GM23338 (cell line): ENCODE results near the gene RXFP1. TPM values are rescaled to one million over a fixed set of nuclear protein-coding genes. Genes with fewer than 3 reads are reported as not detected.

Experiments
- ATAC-seq: fragments of 200-7000 bp; cut with Tn5 transposase; 3 replicates; pipeline ENCODE4 v1.9.1; 2020
- DNase-seq: peaks from one replicate; pipeline ENCODE4 v3.0.0-alpha.2; 2015; ENCODE audit warnings: low spot score
- H2AFZ ChIP-seq: fragments of 200-600 bp; sonication (generic); 2 replicates; pipeline ENCODE4 v1.8.0; 2016; ENCODE audit warnings: antibody characterized with exemption, mild to moderate bottlenecking, moderate library complexity
- H3F3A ChIP-seq: fragments of 200-600 bp; sonication (generic); replicated peaks from 2 replicates; pipeline ENCODE4 v1.8.0; 2017; ENCODE audit warnings: antibody characterized with exemption, mixed run types, low read depth
- H3K27ac ChIP-seq: fragments of 200-600 bp; sonication (generic); 2 replicates; pipeline ENCODE4 v1.6.1; 2016; ENCODE audit warnings: low read depth
- H3K27me3 ChIP-seq: fragments of 200-600 bp; sonication (generic); 2 replicates; pipeline ENCODE4 v1.8.0; 2016; ENCODE audit warnings: mild to moderate bottlenecking, mixed run types, moderate library complexity; ENCODE audit not compliant: insufficient read depth
- H3K36me3 ChIP-seq: fragments of 200-600 bp; sonication (generic); 2 replicates; pipeline ENCODE4 v1.8.0; 2016; ENCODE audit warnings: mild to moderate bottlenecking; ENCODE audit not compliant: insufficient read depth
- H3K4me1 ChIP-seq: fragments of 200-600 bp; sonication (generic); 2 replicates; pipeline ENCODE4 v1.8.0; 2016; ENCODE audit warnings: mild to moderate bottlenecking, moderate library complexity; ENCODE audit not compliant: insufficient read depth
- H3K4me2 ChIP-seq: fragments of 200-600 bp; sonication (generic); 2 replicates; pipeline ENCODE4 v1.7.1; 2017; ENCODE audit warnings: mixed run types
- H3K4me3 ChIP-seq: fragments of 200-600 bp; sonication (generic); 2 replicates; pipeline ENCODE4 v1.6.1; 2016; ENCODE audit warnings: mixed run types
- H3K79me2 ChIP-seq: fragments of 200-600 bp; sonication (generic); replicated peaks from 2 replicates; pipeline ENCODE4 v1.8.0; 2017; ENCODE audit warnings: mild to moderate bottlenecking; ENCODE audit not compliant: insufficient read depth
- H3K9me2 ChIP-seq: fragments of 200-600 bp; sonication (generic); 2 replicates; pipeline ENCODE4 v1.8.0; 2017; ENCODE audit not compliant: insufficient read depth
- H4K20me1 ChIP-seq: fragments of 200-600 bp; sonication (generic); replicated peaks from 2 replicates; pipeline ENCODE4 v1.8.0; 2017; ENCODE audit warnings: mild to moderate bottlenecking; ENCODE audit not compliant: insufficient read depth
- H3K27ac Mint-ChIP-seq: 2 replicates; pipeline ENCODE4 v1.8.0; 2020; ENCODE audit warnings: inconsistent platforms, mild to moderate bottlenecking, moderate library complexity, mixed read lengths
- H3K27me3 Mint-ChIP-seq: 3 replicates; pipeline ENCODE4 v1.8.0; 2022; ENCODE audit warnings: low read depth, mild to moderate bottlenecking, moderate library complexity, mixed read lengths, inconsistent platforms; ENCODE audit not compliant: insufficient read depth, poor library complexity
- H3K36me3 Mint-ChIP-seq: 3 replicates; pipeline ENCODE4 v1.8.0; 2021; ENCODE audit warnings: low read depth, mild to moderate bottlenecking, inconsistent platforms, moderate library complexity, mixed read lengths
- H3K4me1 Mint-ChIP-seq: 3 replicates; pipeline ENCODE4 v1.8.0; 2020; ENCODE audit warnings: mild to moderate bottlenecking, inconsistent platforms, mixed read lengths
- H3K4me3 Mint-ChIP-seq: 3 replicates; pipeline ENCODE4 v1.8.0; 2021; ENCODE audit warnings: moderate library complexity, mild to moderate bottlenecking, inconsistent platforms, mixed read lengths
- H3K9me3 Mint-ChIP-seq: 3 replicates; pipeline ENCODE4 v1.8.0; 2020; ENCODE audit warnings: moderate library complexity, mild to moderate bottlenecking, inconsistent platforms, mixed read lengths
- CREB1 ChIP-seq: fragments of 250-450 bp; sonication (Bioruptor Pico); IDR thresholded peaks from 2 replicates; pipeline ENCODE4 v1.5.0; 2020; ENCODE audit warnings: low read depth, mild to moderate bottlenecking, moderate library complexity
- CTCF ChIP-seq, 2 experiments: fragments of 200-600 bp in 1 of 2; sonication (generic) in 1 of 2; conservative IDR thresholded peaks; 2 replicates each; pipeline versions ENCODE4 v1.5.1 to v1.6.1; 2016 to 2017; ENCODE audit warnings: antibody characterized with exemption in 2 of 2, low read depth in 2 of 2, mild to moderate bottlenecking in 2 of 2, moderate library complexity in 1 of 2
- ETS1 ChIP-seq: IDR thresholded peaks from 2 replicates; pipeline ENCODE4 v1.6.1; 2016; ENCODE audit warnings: antibody characterized with exemption
- EZH2 ChIP-seq: fragments of 200-600 bp; sonication (generic); IDR thresholded peaks from one replicate; pipeline ENCODE4 v1.8.0; 2017; ENCODE audit warnings: antibody characterized with exemption, mild to moderate bottlenecking, low read depth; ENCODE audit not compliant: unreplicated experiment
- EZH2phosphoT487 ChIP-seq: fragments of 200-600 bp; sonication (generic); IDR thresholded peaks from one replicate; pipeline ENCODE4 v1.8.1; 2018; ENCODE audit warnings: antibody characterized with exemption; ENCODE audit not compliant: unreplicated experiment
- JUNB ChIP-seq: IDR thresholded peaks from one replicate; pipeline ENCODE4 v1.6.1; 2016; ENCODE audit warnings: antibody characterized with exemption; ENCODE audit not compliant: unreplicated experiment
- NANOG ChIP-seq: IDR thresholded peaks from 2 replicates; pipeline ENCODE4 v1.6.1; 2016; ENCODE audit warnings: antibody characterized with exemption, borderline replicate concordance
- POLR2AphosphoS5 ChIP-seq: IDR thresholded peaks from 2 replicates; pipeline ENCODE4 v1.6.1; 2016; ENCODE audit warnings: antibody characterized with exemption, low read depth
- REST ChIP-seq: IDR thresholded peaks from one replicate; pipeline ENCODE4 v1.6.1; 2018; ENCODE audit warnings: antibody characterized with exemption; ENCODE audit not compliant: unreplicated experiment
- STAT1 ChIP-seq: IDR thresholded peaks from one replicate; pipeline ENCODE4 v1.6.1; 2016; ENCODE audit warnings: antibody characterized with exemption; ENCODE audit not compliant: unreplicated experiment
- ZNF114 ChIP-seq: fragments of 250-450 bp; sonication (Bioruptor Pico); IDR thresholded peaks from 2 replicates; pipeline ENCODE4 v1.5.0; 2020; ENCODE audit warnings: mild to moderate bottlenecking, moderate library complexity
- ZNF331 ChIP-seq: fragments of 250-450 bp; sonication (Bioruptor Pico); IDR thresholded peaks from 2 replicates; pipeline ENCODE4 v1.5.0; 2020; ENCODE audit warnings: low read depth, mild to moderate bottlenecking, moderate library complexity
- polyA plus RNA-seq: library from polyadenylated mRNA; unstranded; fragments of >200 nt; fragmentation: Nextera tagmentation; extraction: Ambion mirVana; gene quantifications from 2 replicates; pipeline ENCODE4 v1.2.1, GENCODE V29; 2016
- total RNA-seq: library from RNA; depleted of rRNA; stranded (reverse); fragments of >200 nt; shearing (Covaris generic); gene quantifications from 2 replicates; pipeline ENCODE4 v1.2.3, GENCODE V29; 2014
- TF ChIP-seq, protein P1 (sequence below): fragments of 250-450 bp; sonication (Bioruptor Pico); IDR thresholded peaks from 2 replicates; pipeline ENCODE4 v1.5.0; 2020; ENCODE audit warnings: mild to moderate bottlenecking, moderate library complexity

RXFP1 gene
- total and polyA plus RNA-seq, 2 experiments from 2014 or later: 0.63 TPM; not detected in 1

GRCh38 chr4:158622251-158622650 is 100.6 kb downstream of the RXFP1 start:
- H3K79me2 ChIP-seq: no peaks in the 10 kb centered on the region
- no peaks in the 10 kb centered on the region for H3K27me3 Mint-ChIP-seq
- H3K4me2 ChIP-seq: no peak overlapping the region
- no peak overlapping the region for H3K4me3 Mint-ChIP-seq
- peaks cover 12% of the 10 kb centered on the region; the same call in 2 of the 3 replicates for H3K4me1 Mint-ChIP-seq
- no peaks in the 10 kb centered on the region for H3K9me2 ChIP-seq
- DNase-seq: no peak
- no peaks in the 10 kb centered on the region for H3K36me3 ChIP-seq
- H2AFZ ChIP-seq: no peak overlapping the region
- ATAC-seq: no peak
- no peaks in the 10 kb centered on the region for H3K4me1 ChIP-seq
- H3K9me3 Mint-ChIP-seq: no peaks in the 10 kb centered on the region
- no peak overlapping the region for H3K4me3 ChIP-seq
- H3F3A ChIP-seq: no peaks in the 10 kb centered on the region
- no peaks in the 10 kb centered on the region for H3K27me3 ChIP-seq
- H3K36me3 Mint-ChIP-seq: no peaks in the 10 kb centered on the region
- H4K20me1 ChIP-seq: no peaks in the 10 kb centered on the region
- H3K27ac Mint-ChIP-seq: no peak overlapping the region
- TF ChIP-seq EZH2phosphoT487: no peak
- no peak for TF ChIP-seq CREB1
- TF ChIP-seq NANOG: no peak
- no peak for TF ChIP-seq ZNF114
- TF ChIP-seq, protein P1, sequence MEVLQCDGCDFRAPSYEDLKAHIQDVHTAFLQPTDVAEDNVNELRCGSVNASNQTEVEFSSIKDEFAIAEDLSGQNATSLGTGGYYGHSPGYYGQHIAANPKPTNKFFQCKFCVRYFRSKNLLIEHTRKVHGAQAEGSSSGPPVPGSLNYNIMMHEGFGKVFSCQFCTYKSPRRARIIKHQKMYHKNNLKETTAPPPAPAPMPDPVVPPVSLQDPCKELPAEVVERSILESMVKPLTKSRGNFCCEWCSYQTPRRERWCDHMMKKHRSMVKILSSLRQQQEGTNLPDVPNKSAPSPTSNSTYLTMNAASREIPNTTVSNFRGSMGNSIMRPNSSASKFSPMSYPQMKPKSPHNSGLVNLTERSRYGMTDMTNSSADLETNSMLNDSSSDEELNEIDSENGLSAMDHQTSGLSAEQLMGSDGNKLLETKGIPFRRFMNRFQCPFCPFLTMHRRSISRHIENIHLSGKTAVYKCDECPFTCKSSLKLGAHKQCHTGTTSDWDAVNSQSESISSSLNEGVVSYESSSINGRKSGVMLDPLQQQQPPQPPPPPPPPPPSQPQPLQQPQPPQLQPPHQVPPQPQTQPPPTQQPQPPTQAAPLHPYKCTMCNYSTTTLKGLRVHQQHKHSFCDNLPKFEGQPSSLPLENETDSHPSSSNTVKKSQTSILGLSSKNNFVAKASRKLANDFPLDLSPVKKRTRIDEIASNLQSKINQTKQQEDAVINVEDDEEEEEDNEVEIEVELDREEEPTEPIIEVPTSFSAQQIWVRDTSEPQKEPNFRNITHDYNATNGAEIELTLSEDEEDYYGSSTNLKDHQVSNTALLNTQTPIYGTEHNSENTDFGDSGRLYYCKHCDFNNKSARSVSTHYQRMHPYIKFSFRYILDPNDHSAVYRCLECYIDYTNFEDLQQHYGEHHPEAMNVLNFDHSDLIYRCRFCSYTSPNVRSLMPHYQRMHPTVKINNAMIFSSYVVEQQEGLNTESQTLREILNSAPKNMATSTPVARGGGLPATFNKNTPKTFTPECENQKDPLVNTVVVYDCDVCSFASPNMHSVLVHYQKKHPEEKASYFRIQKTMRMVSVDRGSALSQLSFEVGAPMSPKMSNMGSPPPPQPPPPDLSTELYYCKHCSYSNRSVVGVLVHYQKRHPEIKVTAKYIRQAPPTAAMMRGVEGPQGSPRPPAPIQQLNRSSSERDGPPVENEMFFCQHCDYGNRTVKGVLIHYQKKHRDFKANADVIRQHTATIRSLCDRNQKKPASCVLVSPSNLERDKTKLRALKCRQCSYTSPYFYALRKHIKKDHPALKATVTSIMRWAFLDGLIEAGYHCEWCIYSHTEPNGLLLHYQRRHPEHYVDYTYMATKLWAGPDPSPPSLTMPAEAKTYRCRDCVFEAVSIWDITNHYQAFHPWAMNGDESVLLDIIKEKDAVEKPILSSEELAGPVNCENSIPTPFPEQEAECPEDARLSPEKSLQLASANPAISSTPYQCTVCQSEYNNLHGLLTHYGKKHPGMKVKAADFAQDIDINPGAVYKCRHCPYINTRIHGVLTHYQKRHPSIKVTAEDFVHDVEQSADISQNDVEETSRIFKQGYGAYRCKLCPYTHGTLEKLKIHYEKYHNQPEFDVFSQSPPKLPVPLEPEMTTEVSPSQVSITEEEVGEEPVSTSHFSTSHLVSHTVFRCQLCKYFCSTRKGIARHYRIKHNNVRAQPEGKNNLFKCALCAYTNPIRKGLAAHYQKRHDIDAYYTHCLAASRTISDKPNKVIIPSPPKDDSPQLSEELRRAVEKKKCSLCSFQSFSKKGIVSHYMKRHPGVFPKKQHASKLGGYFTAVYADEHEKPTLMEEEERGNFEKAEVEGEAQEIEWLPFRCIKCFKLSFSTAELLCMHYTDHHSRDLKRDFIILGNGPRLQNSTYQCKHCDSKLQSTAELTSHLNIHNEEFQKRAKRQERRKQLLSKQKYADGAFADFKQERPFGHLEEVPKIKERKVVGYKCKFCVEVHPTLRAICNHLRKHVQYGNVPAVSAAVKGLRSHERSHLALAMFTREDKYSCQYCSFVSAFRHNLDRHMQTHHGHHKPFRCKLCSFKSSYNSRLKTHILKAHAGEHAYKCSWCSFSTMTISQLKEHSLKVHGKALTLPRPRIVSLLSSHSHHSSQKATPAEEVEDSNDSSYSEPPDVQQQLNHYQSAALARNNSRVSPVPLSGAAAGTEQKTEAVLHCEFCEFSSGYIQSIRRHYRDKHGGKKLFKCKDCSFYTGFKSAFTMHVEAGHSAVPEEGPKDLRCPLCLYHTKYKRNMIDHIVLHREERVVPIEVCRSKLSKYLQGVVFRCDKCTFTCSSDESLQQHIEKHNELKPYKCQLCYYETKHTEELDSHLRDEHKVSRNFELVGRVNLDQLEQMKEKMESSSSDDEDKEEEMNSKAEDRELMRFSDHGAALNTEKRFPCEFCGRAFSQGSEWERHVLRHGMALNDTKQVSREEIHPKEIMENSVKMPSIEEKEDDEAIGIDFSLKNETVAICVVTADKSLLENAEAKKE (CRISPR knock-in tag): no peak
- TF ChIP-seq EZH2: no peak
- TF ChIP-seq STAT1: no peak
- no peak for TF ChIP-seq JUNB
- no peak for TF ChIP-seq ETS1
- TF ChIP-seq CTCF (conservative IDR thresholded peaks at IDR 0.05; ENCODE audit: low read depth in 2 of 2): no peak
- TF ChIP-seq POLR2AphosphoS5: no peak
- TF ChIP-seq ZNF331 (CRISPR knock-in tag): no peak
- no peak for TF ChIP-seq REST
- no peak overlapping the region for H3K27ac ChIP-seq
